GM21390 (cell line): Measurements from ENCODE around the gene PNPLA5.
"Not testable (repeated sequence)": the region's sequence is repeated elsewhere in the genome, so short reads cannot be mapped to it uniquely, and the experiment has no call there.

ENCODE experiments used
- ATAC-seq: cut with Tn5 transposase; IDR thresholded peaks from one replicate; pipeline ENCODE4 v1.9.1; 2021; ENCODE audit not compliant: unreplicated experiment

The PNPLA5 gene

DNA sequence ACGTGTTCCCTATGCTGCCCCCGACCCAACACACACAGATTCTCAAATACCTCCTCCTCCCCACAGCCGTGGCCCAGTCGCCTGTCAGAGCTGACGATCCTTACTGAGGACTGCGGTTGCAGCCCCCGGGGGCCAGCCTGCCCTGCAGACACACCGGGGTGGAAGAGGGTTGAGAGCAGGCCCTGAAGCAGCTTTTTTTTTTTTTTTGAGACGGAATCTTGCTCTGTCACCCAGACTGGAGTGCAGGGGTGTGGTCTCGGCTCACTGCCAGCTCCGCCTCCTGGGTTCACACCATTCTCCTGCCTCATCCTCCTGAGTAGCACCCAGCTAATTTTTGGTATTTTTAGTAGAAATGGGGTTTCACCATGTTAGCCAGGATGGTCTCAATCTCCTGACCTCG is 11.2 kb upstream of the PNPLA5 start:
- ATAC-seq = not testable (repeated sequence)

DNA sequence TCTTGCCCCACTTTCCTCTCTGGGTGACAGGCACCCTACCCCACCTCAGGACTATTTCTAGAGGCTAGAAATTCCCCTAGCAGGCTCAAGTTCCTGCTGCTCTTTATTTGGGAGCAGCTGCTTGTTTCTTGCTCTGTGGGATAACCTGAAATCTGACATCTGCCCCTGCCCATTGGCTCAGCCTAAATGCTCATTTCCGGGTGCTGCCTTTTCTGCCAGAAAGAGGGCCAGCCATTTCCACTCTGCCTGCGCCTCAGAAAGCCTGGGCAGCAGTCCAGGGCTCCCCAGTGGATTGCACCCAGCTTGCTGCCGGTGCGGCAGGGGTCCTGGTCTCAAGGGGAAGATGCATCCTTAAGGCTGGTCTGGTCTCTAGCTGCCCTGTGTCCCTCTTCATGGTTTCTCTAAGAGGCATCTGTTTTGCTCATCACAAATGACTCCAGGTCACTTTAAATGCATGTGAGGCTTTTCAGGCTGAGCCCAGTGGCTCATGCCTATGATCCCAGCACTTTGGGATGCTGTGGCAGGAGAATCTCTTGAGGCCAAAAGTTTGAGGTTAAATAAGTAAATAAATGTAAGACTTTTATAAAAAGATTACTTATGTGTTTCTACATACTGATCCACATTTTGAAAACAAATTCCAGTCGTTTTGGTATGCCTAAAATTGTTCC is 10.3 kb upstream of the PNPLA5 start:
- no peak for ATAC-seq

DNA sequence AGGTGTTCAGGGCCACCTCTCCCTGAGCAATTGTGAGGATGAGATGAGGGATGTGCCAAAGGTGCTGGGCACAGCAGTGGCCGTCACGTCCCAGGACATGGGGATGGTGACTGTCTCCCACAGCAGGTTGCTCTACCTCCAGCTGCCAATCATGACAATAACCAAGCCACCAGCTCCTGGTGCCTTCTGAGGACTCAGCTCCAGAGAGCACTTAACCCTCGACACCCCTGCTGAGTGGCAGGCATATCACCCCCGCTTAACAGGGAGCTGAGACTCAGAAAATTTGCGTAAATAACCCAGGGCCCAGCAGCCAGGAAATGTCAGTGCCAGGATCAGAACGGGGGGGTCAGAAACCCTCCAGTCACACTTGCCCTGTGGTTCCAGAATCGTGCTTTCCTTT is 8.4 kb upstream of the PNPLA5 start:
- ATAC-seq = no peak

DNA sequence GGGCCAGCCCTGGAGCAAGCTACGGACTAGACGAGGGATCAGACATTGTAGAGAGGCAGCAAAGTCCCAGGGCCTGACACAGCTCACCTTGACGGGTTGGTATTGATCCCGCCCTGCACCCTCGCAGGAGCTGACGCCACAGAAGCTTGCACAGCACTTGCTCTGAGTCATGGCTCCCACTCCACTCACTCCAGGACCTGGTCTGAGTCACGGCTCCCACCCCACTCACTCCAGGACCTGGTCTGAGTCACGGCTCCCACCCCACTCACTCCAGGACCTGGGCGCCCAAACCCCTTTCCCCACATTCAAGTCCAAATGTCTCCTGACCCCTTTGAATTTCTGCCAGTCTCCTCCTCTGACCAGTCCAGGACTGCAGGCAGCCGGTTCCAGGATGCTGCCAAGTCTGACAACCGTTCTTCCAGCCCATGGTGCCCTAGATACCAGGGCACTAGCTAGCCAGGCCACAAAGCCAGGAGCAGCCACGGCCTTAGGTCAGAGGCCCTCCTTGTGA is 6.0 kb upstream of the PNPLA5 start:
- ATAC-seq = no peak

DNA sequence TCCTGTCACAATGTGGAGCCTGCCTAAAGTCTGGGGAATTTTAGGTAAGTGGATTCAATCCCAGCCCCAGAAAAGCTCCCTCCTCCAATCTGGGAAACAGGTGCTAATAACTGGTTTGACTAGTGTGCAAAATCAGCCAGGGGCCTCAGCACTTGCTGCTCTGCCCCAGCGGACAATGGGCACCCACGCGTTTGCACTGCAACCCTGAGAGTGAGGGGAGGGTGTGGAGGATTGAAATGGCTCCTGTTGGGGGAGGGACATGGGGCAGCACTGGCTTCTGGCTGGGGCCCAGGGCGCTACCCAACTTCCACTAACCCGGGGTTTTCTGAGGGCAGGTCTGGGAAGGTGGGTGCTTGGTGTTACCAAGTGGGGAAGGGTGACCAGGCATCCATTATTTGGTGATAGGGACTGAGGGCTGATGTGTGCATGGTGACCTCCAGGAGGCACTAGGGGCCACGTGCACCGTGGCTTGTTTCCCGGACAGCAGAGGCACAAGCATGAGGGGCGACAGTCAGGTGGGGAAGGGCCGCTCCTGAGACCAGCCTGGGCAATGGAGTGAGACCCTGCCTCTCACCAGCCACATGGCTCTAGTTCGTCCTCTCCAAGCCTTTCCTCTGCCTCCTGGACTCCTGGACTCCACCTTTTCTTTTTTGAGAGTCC is 4.3 kb upstream of the PNPLA5 start:
- no peak for ATAC-seq

- no peak for ATAC-seq
Observed at GRCh38 chr22:43894122-43894521, 2.3 kb upstream of the PNPLA5 start.

- ATAC-seq = no peak
Observed at GRCh38 chr22:43893266-43893665, 1.5 kb upstream of the PNPLA5 start.

DNA sequence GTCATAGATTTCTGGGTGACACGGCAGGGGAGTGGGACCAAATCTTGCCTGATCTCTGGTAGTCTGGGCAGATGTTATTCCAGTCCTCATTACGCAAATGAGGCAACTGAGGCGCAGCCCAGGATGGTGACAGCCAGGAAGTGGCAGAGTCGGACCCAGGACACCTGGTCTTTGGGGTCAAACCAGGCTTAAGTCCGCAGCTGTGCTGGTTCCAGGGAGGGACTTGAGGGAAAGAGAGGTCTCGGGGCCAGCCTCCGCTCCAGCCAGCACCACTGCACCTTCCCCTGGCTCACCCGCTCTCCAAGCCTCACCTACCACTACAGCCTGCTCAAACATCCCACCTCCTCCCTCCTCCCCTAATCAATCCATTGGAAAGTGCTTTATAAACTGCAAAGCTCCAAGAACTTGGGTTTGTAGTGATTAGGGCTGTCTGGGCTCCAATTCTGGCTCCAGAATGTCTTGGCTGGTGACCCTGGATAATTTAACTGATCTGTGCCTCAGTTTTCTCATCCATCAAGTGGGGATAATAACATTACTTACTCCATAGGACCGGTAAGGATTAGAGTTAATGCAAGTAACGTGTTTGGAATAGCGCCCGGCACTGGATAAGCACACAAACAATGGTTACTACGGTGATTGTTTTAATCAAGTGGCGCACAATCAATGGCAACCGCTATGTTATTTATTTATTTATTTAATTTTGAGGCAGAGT is 526 bp upstream of the PNPLA5 start:
- ATAC-seq = no peak

DNA sequence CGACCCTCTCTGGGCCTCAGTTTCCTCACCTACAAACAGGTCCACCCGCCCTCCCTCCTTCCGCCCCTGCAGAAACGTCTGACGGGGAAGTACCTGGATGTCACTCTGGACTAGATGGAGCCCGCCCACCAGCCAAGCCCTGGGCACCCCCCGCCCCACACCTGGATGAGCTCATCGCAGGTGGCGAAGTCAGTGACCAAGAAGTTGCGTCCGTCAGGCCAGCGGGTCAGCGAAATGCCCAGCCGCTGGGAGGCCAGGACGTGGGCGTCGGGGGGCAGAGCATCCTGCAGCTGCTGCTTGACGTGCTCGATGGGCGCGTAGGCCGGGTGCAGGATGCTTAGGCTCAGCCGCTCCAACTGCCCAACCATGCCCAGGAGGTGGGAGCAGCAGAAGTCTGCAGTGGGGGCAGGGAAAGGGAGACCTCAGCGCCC is 897 bp downstream of the PNPLA5 start:
- ATAC-seq = no peak

GRCh38 chr22:43889860-43890253 is 2.0 kb downstream of the PNPLA5 start:
- no peak for ATAC-seq

DNA sequence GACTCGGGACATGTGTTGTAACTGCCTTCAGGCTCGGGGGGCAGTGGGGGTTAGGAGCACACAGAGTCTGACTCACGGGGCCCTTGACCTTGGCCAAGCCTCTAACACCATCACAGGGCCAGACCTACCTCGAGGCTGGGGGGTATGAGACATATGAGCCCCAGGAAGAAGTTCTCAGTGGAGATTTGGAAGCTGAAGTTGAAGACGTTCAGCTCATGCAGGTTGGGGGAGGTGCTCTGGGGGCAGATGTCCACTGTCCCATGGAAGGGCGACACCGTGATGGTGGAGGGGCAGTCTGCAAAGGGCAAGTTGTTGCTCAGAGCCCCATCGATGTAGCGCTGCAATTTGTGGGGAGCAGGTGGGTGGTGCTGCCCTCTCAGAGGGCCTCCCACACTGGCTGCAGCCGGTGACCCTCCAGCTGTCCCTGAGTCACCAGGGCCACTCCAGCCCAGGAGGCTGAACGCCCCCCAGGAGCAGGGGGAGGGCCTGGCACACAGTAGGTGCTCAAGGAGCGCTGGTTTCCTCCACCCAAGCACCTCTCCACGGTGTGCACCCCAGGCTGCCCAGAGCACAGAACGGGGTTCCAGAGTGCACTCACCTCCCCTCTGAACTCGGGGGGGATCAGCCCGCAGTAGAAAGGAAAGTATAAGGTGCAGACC is 2.5 kb downstream of the PNPLA5 start:
- ATAC-seq = no peak

DNA sequence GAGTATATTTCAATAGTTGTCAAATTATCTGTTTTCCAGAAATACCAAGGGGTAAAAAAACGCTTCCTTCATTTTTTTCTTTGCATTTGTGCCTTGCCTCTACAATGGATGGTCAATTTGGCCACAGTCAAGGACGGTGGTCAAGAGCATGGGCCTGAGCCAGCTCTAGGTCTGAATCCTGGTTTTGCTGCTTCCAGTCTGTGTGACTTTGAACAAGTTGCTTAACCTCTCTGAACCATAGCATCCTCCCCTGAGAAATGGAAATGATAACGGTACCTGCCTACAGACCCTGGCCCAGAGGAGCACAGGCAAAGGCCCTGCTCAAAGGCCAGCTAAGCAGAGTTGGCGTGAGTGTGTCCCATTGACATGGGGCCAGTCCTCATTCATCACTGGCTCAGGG is 3.1 kb downstream of the PNPLA5 start:
- no peak for ATAC-seq

- ATAC-seq = no peak
Observed at GRCh38 chr22:43887391-43887790, 4.4 kb downstream of the PNPLA5 start.

GRCh38 chr22:43886231-43886630 is 5.6 kb downstream of the PNPLA5 start:
- no peak for ATAC-seq

DNA sequence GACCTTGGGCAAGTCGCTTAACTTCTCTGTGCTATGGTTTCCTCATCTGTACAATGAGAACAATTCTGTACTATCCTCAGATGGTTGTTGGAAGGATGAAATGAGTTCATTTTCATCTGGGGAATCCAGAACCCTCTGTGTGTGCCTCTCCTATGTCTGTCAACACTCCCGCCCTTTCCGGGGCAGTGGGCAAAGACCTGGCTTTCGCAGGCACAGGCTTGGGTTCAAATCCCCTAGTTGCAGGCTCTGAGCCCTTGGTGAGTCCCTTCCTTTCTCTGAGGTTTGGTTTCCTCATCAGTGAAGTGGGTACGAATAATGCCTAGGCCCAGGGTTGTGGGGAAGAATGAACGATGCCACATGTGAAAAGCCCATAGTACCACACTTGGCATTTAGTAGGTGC is 6.0 kb downstream of the PNPLA5 start:
- no peak for ATAC-seq

DNA sequence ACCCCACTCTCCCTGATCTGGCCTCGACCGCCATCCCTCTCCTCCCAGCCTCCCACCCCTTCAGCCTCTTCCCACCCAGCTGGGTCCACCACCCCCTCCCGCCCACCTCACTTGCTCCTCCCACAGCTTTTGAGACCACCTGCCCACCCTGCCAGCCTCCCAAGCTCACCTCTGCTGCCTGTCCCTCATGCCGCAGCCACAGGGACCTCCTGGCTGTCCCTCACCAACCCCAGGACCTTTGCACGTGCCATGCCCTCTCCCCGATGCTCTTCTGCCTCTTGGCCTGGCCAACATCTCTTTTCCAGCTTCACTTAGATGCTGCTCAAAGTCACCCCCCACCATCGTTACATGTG is 6.5 kb downstream of the PNPLA5 start:
- ATAC-seq = no peak

GRCh38 chr22:43884600-43885318 is 7.1 kb downstream of the PNPLA5 start:
- peak; percentile 69 for ATAC-seq

- no peak for ATAC-seq
Observed at GRCh38 chr22:43883719-43884415, 7.9 kb downstream of the PNPLA5 start.

- peak; percentile 48 for ATAC-seq
Observed at GRCh38 chr22:43883012-43883661, 8.7 kb downstream of the PNPLA5 start.
